DND-41 (cell line): Measurements from ENCODE around the gene CDC25C.

Experiments used
- CTCF ChIP-seq: IDR thresholded peaks from 2 replicates; pipeline ENCODE4 v1.5.1; 2012; ENCODE audit warnings: borderline replicate concordance, low read length, moderate library complexity, mild to moderate bottlenecking; ENCODE audit not compliant: poor library complexity, severe bottlenecking; ENCODE audit errors: extremely low read depth
- EZH2 ChIP-seq: IDR thresholded peaks from 3 replicates; pipeline ENCODE4 v1.6.1; 2012; ENCODE audit warnings: borderline replicate concordance, low read depth, mild to moderate bottlenecking, moderate library complexity, low read length, inconsistent platforms; ENCODE audit not compliant: severe bottlenecking

GRCh38 chr5:138336952-138337684 is 5.5 kb upstream of the CDC25C start:
- TF ChIP-seq CTCF (no peak), EZH2 (no peak)
